HG02885 (cell line): ENCODE measurements around the gene PRMT5.

Experiments
- ATAC-seq: cut with Tn5 transposase; IDR thresholded peaks from one replicate; pipeline ENCODE4 v1.9.1; 2021; ENCODE audit warnings: mild to moderate bottlenecking; ENCODE audit not compliant: unreplicated experiment, poor library complexity

Gene PRMT5

GRCh38 chr14:22878271-22879246 lies 50.6 kb downstream of the PRMT5 start:
- no peak for ATAC-seq

- no peak for ATAC-seq
These were observed 52.1 kb downstream of the PRMT5 start for GRCh38 chr14:22877000-22877501.

- no peak for ATAC-seq
These were observed 53.3 kb downstream of the PRMT5 start for GRCh38 chr14:22875748-22876319.

DNA sequence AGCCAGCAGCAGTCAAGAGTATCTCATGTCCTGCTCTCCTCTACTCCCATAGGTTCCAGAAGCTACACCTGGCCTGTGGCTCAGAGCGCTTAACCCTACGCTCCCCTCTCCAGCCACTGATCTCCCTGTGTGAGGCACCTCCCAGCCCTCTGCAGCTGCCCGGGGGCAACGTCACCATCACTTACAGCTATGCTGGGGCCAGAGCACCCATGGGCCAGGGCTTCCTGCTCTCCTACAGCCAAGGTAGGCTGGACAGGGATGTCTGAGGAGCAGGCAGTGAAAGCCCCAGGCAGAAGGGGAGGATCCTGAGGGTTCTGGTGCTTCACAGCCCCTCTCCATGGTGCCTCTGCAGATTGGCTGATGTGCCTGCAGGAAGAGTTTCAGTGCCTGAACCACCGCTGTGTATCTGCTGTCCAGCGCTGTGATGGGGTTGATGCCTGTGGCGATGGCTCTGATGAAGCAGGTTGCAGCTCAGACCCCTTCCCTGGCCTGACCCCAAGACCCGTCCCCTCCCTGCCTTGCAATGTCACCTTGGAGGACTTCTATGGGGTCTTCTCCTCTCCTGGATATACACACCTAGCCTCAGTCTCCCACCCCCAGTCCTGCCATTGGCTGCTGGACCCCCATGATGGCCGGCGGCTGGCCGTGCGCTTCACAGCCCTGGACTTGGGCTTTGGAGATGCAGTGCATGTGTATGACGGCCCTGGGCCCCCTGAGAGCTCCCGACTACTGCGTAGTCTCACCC lies 54.0 kb downstream of the PRMT5 start:
- ATAC-seq, result no peak

DNA sequence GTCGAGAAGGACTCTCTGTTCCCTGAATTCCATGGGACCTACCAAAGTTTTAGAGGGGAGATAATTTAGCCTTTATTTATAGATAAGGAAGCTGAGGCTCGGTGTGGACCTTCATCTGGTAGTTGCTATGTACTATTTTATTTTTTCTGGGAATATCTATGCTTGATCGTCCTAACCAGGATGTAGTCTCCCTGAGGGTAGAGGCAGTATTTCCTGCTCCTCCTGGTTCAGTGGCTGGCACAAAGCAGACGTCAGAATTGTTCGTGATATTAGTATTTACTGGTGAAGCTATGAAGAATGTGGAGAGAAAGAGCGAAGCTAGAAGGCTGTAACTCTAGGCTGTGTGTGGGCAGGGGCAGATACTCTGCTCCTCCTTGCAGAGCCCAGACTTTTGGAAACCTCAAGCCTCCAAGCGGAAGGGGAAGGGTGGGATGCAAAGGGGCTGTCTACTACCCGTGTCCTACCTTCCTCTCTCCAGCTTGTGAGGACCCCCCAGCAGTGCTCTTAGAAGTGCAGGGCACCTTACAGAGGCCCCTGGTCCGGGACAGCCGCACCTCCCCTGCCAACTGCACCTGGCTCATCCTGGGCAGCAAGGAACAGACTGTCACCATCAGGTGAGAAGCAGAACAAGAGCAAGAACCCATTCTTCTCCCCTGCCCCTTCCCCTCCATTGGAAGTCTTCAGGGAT lies 56.2 kb downstream of the PRMT5 start:
- no peak for ATAC-seq

DNA sequence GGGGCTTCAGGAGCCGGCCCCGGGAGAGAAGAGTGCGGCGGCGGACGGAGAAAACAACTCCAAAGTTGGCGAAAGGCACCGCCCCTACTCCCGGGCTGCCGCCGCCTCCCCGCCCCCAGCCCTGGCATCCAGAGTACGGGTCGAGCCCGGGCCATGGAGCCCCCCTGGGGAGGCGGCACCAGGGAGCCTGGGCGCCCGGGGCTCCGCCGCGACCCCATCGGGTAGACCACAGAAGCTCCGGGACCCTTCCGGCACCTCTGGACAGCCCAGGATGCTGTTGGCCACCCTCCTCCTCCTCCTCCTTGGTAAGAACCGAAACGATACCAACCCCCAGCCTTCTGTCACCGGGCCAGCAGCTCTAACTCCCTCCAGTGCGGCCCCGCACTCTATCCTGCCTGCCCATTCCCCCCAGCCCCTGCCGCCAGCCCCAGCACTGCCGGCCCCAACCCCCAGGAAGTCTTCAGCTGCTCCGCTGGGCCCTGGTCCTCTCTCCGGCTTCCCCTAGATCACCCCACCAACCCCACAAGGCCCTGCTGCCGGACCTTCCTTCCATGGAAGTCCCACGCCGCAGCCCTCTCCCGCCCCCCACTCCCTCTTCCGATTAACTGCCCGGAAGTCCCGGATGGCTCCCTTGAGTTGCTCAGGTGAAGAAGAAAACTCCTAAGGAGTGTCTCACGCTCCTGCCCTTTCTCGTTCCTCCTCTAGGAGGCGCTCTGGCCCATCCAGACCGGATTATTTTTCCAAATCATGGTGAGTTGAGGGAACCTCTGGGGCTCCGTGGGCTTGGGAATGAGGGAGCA lies 56.9 kb downstream of the PRMT5 start:
- ATAC-seq, result peak; percentile 29

DNA sequence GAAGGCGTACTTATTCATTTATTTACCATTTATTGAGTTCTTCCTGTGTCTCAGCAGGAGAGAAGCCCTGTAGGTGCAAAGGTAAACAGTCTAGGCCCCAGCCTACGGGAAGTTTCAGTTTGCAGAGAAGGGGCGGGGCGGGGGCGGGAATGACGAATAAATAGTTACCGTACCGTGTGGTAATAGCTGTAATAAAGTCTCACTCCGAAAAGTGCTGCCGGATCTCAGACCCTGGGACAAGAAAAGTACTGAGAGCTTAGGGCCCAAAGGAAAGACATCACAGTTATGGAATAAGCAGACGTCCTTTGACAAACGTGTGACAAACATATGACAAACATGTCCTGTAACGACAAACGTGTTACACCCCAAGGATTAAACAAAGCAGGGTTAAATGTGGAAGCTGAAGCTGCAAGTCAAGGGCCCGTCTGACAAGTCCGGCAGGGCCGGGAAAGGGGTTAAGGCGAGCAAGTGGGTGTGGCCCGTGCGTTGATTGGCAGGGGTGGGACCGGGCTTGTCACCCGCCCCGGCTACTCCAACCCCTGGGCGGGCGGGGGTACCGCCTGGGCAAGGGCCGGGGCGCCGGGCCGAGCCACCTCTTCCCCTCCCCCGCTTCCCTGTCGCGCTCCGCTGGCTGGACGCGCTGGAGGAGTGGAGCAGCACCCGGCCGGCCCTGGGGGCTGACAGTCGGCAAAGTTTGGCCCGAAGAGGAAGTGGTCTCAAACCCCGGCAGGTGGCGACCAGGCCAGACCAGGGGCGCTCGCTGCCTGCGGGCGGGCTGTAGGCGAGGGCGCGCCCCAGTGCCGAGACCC lies 57.7 kb downstream of the PRMT5 start, which contains the start of gene LRP10:
TSS of gene LRP10 (plus strand) at position 517 of the 809 bp plus-strand sequence. CDS start 564 bp downstream, outside the sequence.
- ATAC-seq, result peak; percentile 80

GRCh38 chr14:22870811-22871223 lies 58.4 kb downstream of the PRMT5 start:
- ATAC-seq, result peak; percentile 40
